PC-3 (cell line): ENCODE data around the gene GABBR1. TPM values are rescaled to one million over a fixed set of nuclear protein-coding genes. Genes with fewer than 3 reads are reported as not detected.

Experiments used
- ATAC-seq: fragments of 200-7000 bp; cut with Tn5 transposase; 2 replicates; pipeline ENCODE4 v1.9.1; 2020; ENCODE audit warnings: mild to moderate bottlenecking, moderate library complexity
- BruUV-seq: library from RNA; stranded (reverse); fragments of 400-500 nt; replicated peaks from 2 replicates; lab custom pipeline; 2021; lab: Mats Ljungman, UMichigan
- CTCF ChIA-PET: fragments of 300-600 bp; sonication (Branson Sonifier 250); formaldehyde crosslinking; loops from one replicate; lab custom pipeline; 2022; ENCODE audit warnings: antibody characterized with exemption; lab: Charles Lee
- POLR2A ChIA-PET: fragments of 300-600 bp; sonication (Branson Sonifier 250); formaldehyde crosslinking; loops from one replicate; lab custom pipeline; 2022; ENCODE audit warnings: antibody characterized with exemption; ENCODE audit not compliant: unreplicated experiment; lab: Charles Lee
- DNase-seq: peaks from one replicate; pipeline ENCODE4 v3.0.0-alpha.2; 2015
- H2AFZ ChIP-seq: fragments of 300-600 bp; sonication (generic); 2 replicates; pipeline ENCODE4 v1.6.0; 2016; ENCODE audit warnings: antibody characterized with exemption, low read length
- H3F3A ChIP-seq: fragments of 300-600 bp; sonication (generic); one replicate; pipeline ENCODE4 v1.6.0; 2017; ENCODE audit warnings: antibody characterized with exemption, low read length, control low read depth, mild to moderate bottlenecking; ENCODE audit not compliant: unreplicated experiment
- H3K27ac ChIP-seq: fragments of 300-600 bp; sonication (generic); 2 replicates; pipeline ENCODE4 v1.5.1; 2016; ENCODE audit warnings: mild to moderate bottlenecking, low read length
- H3K27me3 ChIP-seq: fragments of 300-600 bp; sonication (generic); 2 replicates; pipeline ENCODE4 v1.6.1; 2016; ENCODE audit warnings: low read length, mixed read lengths
- H3K36me3 ChIP-seq: fragments of 300-600 bp; sonication (generic); 2 replicates; pipeline ENCODE4 v1.6.1; 2016; ENCODE audit warnings: low read depth, mixed run types, low read length, mixed read lengths
- H3K4me1 ChIP-seq: fragments of 300-600 bp; sonication (generic); 2 replicates; pipeline ENCODE4 v1.5.1; 2016; ENCODE audit warnings: low read length; ENCODE audit not compliant: insufficient read depth
- H3K4me2 ChIP-seq: fragments of 300-600 bp; sonication (generic); 2 replicates; pipeline ENCODE4 v1.6.0; 2016; ENCODE audit warnings: low read length
- H3K4me3 ChIP-seq: fragments of 300-600 bp; sonication (generic); 2 replicates; pipeline ENCODE4 v1.5.1; 2016; ENCODE audit warnings: mild to moderate bottlenecking, low read length, mixed read lengths
- H3K79me2 ChIP-seq: fragments of 300-600 bp; sonication (generic); 2 replicates; pipeline ENCODE4 v1.6.1; 2017; ENCODE audit warnings: low read length, mixed read lengths
- H3K9ac ChIP-seq: fragments of 300-600 bp; sonication (generic); 2 replicates; pipeline ENCODE4 v1.6.0; 2016; ENCODE audit warnings: mild to moderate bottlenecking, low read length
- H3K9me2 ChIP-seq: fragments of 300-600 bp; sonication (generic); replicated peaks from 2 replicates; pipeline ENCODE4 v1.6.1; 2016; ENCODE audit warnings: mixed run types, low read length, mixed read lengths
- H3K9me3 ChIP-seq: fragments of 300-600 bp; sonication (generic); 2 replicates; pipeline ENCODE4 v1.6.1; 2016; ENCODE audit warnings: low read length, mixed read lengths
- H4K20me1 ChIP-seq: fragments of 300-600 bp; sonication (generic); 2 replicates; pipeline ENCODE4 v1.6.1; 2016; ENCODE audit warnings: low read length, mixed read lengths
- EZH2 ChIP-seq: fragments of 300-600 bp; sonication (generic); IDR thresholded peaks from one replicate; pipeline ENCODE4 v1.6.1; 2017; ENCODE audit warnings: antibody characterized with exemption, mild to moderate bottlenecking, low read length; ENCODE audit not compliant: unreplicated experiment
- EZH2phosphoT487 ChIP-seq: fragments of 300-600 bp; sonication (generic); IDR thresholded peaks from 2 replicates; pipeline ENCODE4 v1.6.1; 2018; ENCODE audit warnings: mild to moderate bottlenecking, antibody characterized with exemption, low read length, borderline replicate concordance
- intact Hi-C: fragments of 100-400 bp; cut with micrococcal nuclease; formaldehyde crosslinking; loops from 2 replicates; pipeline ENCODE4 v1.9.0; 2023
- total RNA-seq: library from RNA; depleted of rRNA; stranded (reverse); fragments of >200 nt; gene quantifications from 2 replicates; pipeline ENCODE4 v1.2.3, GENCODE V29; 2014
- TF ChIP-seq, protein P1 (sequence below): fragments of 300-600 bp; sonication (generic); conservative IDR thresholded peaks from 2 replicates; pipeline ENCODE4 v1.5.1; 2017; ENCODE audit warnings: antibody characterized with exemption, low read depth, mild to moderate bottlenecking, low read length

The GABBR1 gene
- total RNA-seq, 1 experiment from 2014 or later: 5.5 TPM

DNA sequence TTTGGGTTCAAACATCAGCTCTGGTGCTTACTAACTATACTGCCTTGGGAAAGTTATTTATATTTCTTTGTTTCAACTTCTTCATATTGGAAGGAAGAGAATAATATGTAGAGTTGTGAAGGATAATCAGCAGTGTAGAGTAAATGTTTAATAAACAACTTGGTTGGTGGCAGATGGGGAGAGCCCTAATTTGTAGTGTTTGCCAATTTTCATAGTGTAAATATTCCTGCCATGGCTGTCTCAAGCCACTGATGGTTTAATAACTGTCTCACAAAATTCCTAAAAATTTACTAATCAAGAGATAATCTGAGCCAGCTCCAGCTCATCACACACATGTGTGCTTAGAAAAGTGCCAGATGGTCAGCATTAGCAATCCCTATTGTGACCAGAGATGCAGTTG is 48.2 kb downstream of the GABBR1 start, which contains the start of gene OR2H2:
TSS of gene OR2H2 (plus strand) at position 301 of the 400 bp plus-strand sequence. CDS start 2,824 bp downstream, outside the sequence.
- Histone ChIP-seq H3K4me1 (no peaks in the 10 kb centered on the region), H3K27ac (no peak within 1 kb of the TSS), H3K27me3 (peaks cover 59% of the 10 kb centered on the region), H3K36me3 (no peaks in the 10 kb centered on the region), H4K20me1 (no peaks in the 10 kb centered on the region), H3F3A (no peaks in the 10 kb centered on the region), H3K4me3 (no peak within 1 kb of the TSS), H3K9me2 (no peaks in the 10 kb centered on the region), H3K9me3 (no peaks in the 10 kb centered on the region), H3K9ac (no peak within 1 kb of the TSS), H3K79me2 (no peaks in the 10 kb centered on the region), H3K4me2 (no peak within 1 kb of the TSS), H2AFZ (no peak within 1 kb of the TSS)
- no peak for TF ChIP-seq EZH2
- TF ChIP-seq, protein P1, sequence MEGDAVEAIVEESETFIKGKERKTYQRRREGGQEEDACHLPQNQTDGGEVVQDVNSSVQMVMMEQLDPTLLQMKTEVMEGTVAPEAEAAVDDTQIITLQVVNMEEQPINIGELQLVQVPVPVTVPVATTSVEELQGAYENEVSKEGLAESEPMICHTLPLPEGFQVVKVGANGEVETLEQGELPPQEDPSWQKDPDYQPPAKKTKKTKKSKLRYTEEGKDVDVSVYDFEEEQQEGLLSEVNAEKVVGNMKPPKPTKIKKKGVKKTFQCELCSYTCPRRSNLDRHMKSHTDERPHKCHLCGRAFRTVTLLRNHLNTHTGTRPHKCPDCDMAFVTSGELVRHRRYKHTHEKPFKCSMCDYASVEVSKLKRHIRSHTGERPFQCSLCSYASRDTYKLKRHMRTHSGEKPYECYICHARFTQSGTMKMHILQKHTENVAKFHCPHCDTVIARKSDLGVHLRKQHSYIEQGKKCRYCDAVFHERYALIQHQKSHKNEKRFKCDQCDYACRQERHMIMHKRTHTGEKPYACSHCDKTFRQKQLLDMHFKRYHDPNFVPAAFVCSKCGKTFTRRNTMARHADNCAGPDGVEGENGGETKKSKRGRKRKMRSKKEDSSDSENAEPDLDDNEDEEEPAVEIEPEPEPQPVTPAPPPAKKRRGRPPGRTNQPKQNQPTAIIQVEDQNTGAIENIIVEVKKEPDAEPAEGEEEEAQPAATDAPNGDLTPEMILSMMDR: no peak
- TF ChIP-seq EZH2phosphoT487: no peak
- BruUV-seq: no TSS peak
- ATAC-seq: no peak
- intact Hi-C loops: loop anchor here (5.0 kb wide), 2 partner anchors 568 to 898 kb away; no protein-coding TSS in a partner anchor
- CTCF ChIA-PET: no interaction called here
- DNase-seq: no peak
- POLR2A ChIA-PET: no interaction called here

DNA sequence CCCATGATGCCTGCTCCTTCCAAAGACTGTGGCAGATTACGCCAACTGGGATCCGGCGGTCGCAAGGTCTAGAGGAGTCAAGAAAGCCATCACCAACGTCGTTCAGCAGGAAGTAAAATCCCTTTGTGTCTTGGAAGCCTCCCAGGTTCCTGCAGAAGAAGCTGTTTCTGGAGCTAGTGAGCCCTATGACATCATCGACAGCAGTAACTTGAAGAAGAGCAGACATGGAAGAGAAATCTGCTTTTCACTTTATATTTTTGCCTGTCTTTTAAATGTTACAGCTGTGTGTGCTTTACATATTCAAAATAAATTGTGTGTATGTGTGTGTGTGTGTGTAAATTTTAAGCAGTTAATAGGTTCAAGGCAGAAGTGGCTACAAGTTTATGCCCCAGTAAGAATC is 55.4 kb downstream of the GABBR1 start:
- Histone ChIP-seq H3K27me3 (peaks cover 60% of the 10 kb centered on the region), H4K20me1 (no peaks in the 10 kb centered on the region), H3K79me2 (no peaks in the 10 kb centered on the region), H3K4me2 (no peak overlapping the region), H3K4me1 (no peaks in the 10 kb centered on the region), H3F3A (no peaks in the 10 kb centered on the region), H3K9ac (no peak overlapping the region), H2AFZ (no peak overlapping the region), H3K36me3 (no peaks in the 10 kb centered on the region), H3K9me2 (no peaks in the 10 kb centered on the region), H3K27ac (no peak overlapping the region), H3K9me3 (no peaks in the 10 kb centered on the region), H3K4me3 (no peak overlapping the region)
- intact Hi-C loops: no loop called here
- DNase-seq (no peak), ATAC-seq (no peak)
- POLR2A ChIA-PET: no interaction called here
- CTCF ChIA-PET: no interaction called here
- TF ChIP-seq, protein P1: no peak
- no peak for TF ChIP-seq EZH2
- no TSS peak for BruUV-seq

DNA sequence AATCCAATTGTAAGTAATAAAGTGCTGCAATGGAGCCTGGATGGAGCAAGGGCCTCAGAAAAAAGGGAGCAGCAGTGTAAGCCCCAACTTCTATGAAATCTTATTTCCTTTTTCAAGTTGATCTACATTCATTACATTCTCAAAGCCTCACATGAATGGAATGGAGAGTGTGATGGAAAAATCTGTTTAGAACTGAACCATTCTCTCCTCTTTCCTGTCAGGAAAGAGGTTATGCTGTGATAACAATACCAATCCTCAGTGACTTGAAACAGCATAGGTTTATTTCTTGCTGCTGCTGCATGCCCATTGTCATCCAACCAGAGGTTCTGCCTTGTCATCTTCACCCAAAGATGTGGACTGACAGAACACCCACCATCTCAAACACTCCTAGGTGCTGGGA is 56.9 kb downstream of the GABBR1 start:
- H2AFZ ChIP-seq: no peak overlapping the region
- intact Hi-C loops: no loop called here
- no peaks in the 10 kb centered on the region for H3K9me2 ChIP-seq
- H3K4me3 ChIP-seq: no peak overlapping the region
- no peaks in the 10 kb centered on the region for H3K36me3 ChIP-seq
- H3K4me2 ChIP-seq: no peak overlapping the region
- ChIA-PET CTCF (no interaction called here), POLR2A (no interaction called here)
- no peaks in the 10 kb centered on the region for H3K79me2 ChIP-seq
- no peak overlapping the region for H3K27ac ChIP-seq
- no peaks in the 10 kb centered on the region for H3K9me3 ChIP-seq
- DNase-seq (no peak), ATAC-seq (no peak)
- peaks cover 62% of the 10 kb centered on the region for H3K27me3 ChIP-seq
- H4K20me1 ChIP-seq: no peaks in the 10 kb centered on the region
- H3K9ac ChIP-seq: no peak overlapping the region
- TF ChIP-seq, protein P1: no peak
- TF ChIP-seq EZH2phosphoT487: no peak
- no peak for TF ChIP-seq EZH2
- H3K4me1 ChIP-seq: no peaks in the 10 kb centered on the region
- no peaks in the 10 kb centered on the region for H3F3A ChIP-seq
- no TSS peak for BruUV-seq
